Stimulated activated CD4-positive, alpha-beta T cell treated with anti-CD3 and anti-CD28 coated beads, Interleukin-12 subunit alpha, Interleukin-12 subunit beta, amount 100 ng/mL, for 4 hours (primary cell): ENCODE results near the gene PGGT1B.

ENCODE experiments used
- DNase-seq: peaks from one replicate; pipeline ENCODE4 v3.0.0-alpha.2; 2020

Gene PGGT1B

GRCh38 chr5:115179394-115180164 lies 83.1 kb downstream of the PGGT1B start:
- DNase-seq = no peak

GRCh38 chr5:115179030-115179393 lies 83.7 kb downstream of the PGGT1B start:
- no peak for DNase-seq

GRCh38 chr5:115170929-115171510 lies 91.7 kb downstream of the PGGT1B start:
- DNase-seq = no peak

DNA sequence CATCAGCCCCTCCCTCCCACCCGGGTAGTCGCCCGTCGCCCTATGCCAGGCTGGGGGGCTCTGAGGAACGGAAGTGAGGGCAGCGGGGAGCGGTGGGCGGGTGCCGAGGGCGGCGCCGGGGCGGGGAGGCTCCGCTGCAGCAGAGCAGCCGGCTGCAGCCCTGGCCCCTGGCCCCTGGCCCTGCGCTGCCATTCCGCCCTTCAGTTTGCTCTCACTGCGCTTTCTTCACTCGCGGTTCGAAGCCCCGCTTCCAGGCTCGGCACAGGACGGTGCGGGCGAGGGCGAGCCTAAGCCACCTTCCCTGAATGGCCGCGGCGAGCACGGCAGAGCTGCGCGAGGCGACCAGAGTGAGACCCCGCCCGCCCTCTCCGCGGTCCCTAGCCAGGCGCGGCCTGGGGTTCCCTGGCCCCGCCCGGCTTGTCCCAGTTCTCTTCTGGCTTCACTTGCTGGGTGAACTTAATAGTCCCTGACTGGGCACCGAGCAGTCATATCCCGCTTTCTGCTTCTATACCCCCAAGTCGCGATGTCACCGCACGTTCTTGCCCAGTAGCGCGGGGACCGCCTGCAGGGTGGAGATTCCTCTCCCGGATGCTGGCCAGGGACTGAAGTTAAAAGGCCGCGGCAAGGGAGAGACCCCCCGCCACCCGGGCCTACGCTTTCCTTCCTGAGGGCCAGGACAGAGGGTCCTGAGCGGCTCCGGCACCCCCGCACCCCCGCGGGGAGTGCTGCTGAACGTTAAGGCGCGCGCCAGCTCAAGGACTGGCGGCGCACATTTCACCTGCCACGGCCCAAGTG lies 92.3 kb downstream of the PGGT1B start:
- DNase-seq = no peak

DNA sequence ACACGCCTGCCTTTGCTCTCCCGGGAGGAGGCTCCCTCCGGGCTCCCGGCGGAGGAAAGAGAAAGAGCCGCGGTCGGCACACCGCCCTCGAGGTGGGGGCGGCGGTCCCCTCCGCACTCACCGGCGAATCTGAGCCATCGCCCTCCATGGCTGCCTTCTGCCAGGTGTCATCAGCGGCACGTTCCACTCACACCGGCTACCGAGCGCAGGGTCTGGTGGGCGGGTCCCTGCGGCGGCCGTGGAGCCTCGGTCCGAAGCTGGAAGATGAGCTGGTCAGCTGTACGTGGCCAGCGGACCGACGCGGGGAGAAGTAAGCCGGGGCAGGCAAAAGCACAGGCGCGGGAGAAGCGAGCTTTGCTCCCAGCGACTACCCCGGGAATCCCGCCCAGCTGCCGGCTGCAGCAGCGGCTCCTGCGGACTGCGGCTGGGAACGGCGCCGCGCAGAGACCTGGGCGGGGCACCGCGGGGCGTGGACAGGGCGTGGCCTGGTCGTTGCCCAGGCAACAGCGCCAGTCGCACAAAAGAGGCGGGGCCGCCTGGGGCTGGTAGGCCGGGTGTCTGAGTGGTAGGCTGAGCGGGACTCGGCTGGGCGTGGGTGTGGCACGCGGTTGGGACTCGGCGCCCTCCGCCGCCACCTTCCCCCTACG lies 93.1 kb downstream of the PGGT1B start, which contains the start of gene TRIM36:
TRIM36 (minus strand) TSS at position 422 of the 647 bp plus-strand sequence; CDS start at position 148, 274 bp downstream.
- peak; percentile 91 for DNase-seq

- no peak for DNase-seq
These were observed 93.7 kb downstream of the PGGT1B start for GRCh38 chr5:115168829-115169486.

- DNase-seq = no peak
These were observed 95.8 kb downstream of the PGGT1B start for GRCh38 chr5:115166744-115167393.

- no peak for DNase-seq
These were observed 96.9 kb downstream of the PGGT1B start for GRCh38 chr5:115165790-115166189.

GRCh38 chr5:115160975-115161475 lies 101.7 kb downstream of the PGGT1B start:
- no peak for DNase-seq
